ENCODE data around the gene ADAM10.
"Not testable (repeated sequence)": the region's sequence is repeated elsewhere in the genome, so short reads cannot be mapped to it uniquely, and the experiment has no call there.

Gene ADAM10

DNA sequence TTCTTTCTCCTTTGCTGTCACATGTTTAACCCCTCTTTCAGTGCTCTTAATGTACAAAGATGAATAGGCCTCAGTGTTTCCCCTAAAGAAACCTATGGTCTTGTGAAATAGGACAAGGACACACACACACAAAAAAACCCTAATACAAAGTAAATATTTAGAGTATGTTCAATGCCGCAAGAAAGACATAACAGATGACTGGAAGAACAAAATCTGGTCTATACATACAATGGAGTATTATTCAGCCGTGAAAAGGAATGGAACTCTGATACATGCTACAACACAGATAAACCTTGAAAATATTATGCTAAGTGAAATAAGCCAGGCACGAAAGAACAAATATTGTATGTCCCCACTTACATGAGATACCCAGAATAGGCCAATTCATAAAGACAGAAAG, 123.1 kb downstream of the ADAM10 start:
- H4K8ac ChIP-seq (ENCODE audit: low read depth, low read length): no peak overlapping the region
- peaks cover 3 to 58% of the 10 kb centered on the region in 2 donors for H3K36me3 ChIP-seq (replicated peaks in 1 of 2; ENCODE audit: control insufficient read depth in 2 of 2, insufficient read depth in 2 of 2, low read length in 2 of 2)
- peaks cover 2% of the 10 kb centered on the region for H3K79me1 ChIP-seq (ENCODE audit: low read depth, low read length)
- H3K27me3 ChIP-seq (ENCODE audit: control insufficient read depth in 3 of 3, insufficient read depth in 3 of 3, low read depth in 1 of 3, low read length in 3 of 3): no peaks in the 10 kb centered on the region
- no peak overlapping the region for H3K4ac ChIP-seq (ENCODE audit: low read length)
- H2AK5ac ChIP-seq (ENCODE audit: low read depth, low read length): no peak overlapping the region
- no peak overlapping the region for H2BK5ac ChIP-seq (ENCODE audit: low read length)
- H3K27ac ChIP-seq (replicated peaks; ENCODE audit: low read length): no peak overlapping the region
- no peak overlapping the region for H2BK120ac ChIP-seq (ENCODE audit: low read depth, low read length)
- H3K9ac ChIP-seq (ENCODE audit: low read depth, low read length, poor library complexity): no peak overlapping the region
- H3K4me2 ChIP-seq (ENCODE audit: insufficient read depth, low read length, poor library complexity, severe bottlenecking): no peak overlapping the region
- no peak overlapping the region for H2BK12ac ChIP-seq (ENCODE audit: low read length)
- no peak overlapping the region for H3K14ac ChIP-seq (ENCODE audit: low read length)
- no CpG with 5 or more reads among the region's 3 CpGs for WGBS, 2 donors (ENCODE audit: extremely low coverage in 2 of 2, insufficient read length in 2 of 2, insufficient replicate concordance in 1 of 2)
- no peak for DNase-seq (ENCODE audit: low spot score)
- H3K18ac ChIP-seq (ENCODE audit: low read length): no peak overlapping the region
- no peak overlapping the region for H3K23ac ChIP-seq (ENCODE audit: low read depth, low read length, poor library complexity)
- no peaks in the 10 kb centered on the region for H3K4me1 ChIP-seq (ENCODE audit: control insufficient read depth in 2 of 2, insufficient read depth in 1 of 2, low read depth in 1 of 2, low read length in 2 of 2)
- H4K91ac ChIP-seq (ENCODE audit: low read depth, low read length, poor library complexity): no peak overlapping the region
- no peak overlapping the region for H3K4me3 ChIP-seq (ENCODE audit: low read length in 2 of 2)
- H2BK15ac ChIP-seq (ENCODE audit: low read length): no peak overlapping the region
- no peak overlapping the region for H2AFZ ChIP-seq (ENCODE audit: low read length)
- H3K9me3 ChIP-seq (replicated peaks in 1 of 2; ENCODE audit: control insufficient read depth in 2 of 2, insufficient read depth in 1 of 2, low read depth in 1 of 2, low read length in 2 of 2): peaks cover 0 to 7% of the 10 kb centered on the region in 2 donors

DNA sequence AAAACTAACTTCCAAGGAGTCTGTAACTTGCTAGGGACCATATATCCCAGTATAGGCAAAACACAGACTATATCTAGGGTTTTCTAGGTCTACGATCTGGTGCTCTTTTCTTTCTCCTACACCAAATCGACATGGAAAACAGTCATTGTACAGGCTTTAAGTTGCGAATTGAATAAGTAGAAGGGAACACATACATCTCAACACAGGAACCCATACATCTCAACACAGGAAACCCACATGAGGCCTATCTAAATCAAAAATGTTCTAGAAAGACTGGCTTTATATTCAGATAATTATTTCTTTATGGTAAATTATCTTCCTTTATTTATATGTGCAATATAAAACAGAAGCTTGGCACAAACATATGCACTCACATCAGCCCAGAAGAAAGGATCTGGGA, 126.6 kb downstream of the ADAM10 start:
- peaks cover 0 to 16% of the 10 kb centered on the region in 2 donors for H3K9me3 ChIP-seq (replicated peaks in 1 of 2; ENCODE audit: control insufficient read depth in 2 of 2, insufficient read depth in 1 of 2, low read depth in 1 of 2, low read length in 2 of 2)
- DNase-seq (ENCODE audit: low spot score): no peak
- no peak overlapping the region for H4K8ac ChIP-seq (ENCODE audit: low read depth, low read length)
- H3K4me1 ChIP-seq (ENCODE audit: control insufficient read depth in 2 of 2, insufficient read depth in 1 of 2, low read depth in 1 of 2, low read length in 2 of 2): no peaks in the 10 kb centered on the region
- no peak overlapping the region for H3K14ac ChIP-seq (ENCODE audit: low read length)
- H2BK12ac ChIP-seq (ENCODE audit: low read length): no peak overlapping the region
- H3K27me3 ChIP-seq (ENCODE audit: control insufficient read depth in 3 of 3, insufficient read depth in 3 of 3, low read depth in 1 of 3, low read length in 3 of 3): no peaks in the 10 kb centered on the region
- H2BK5ac ChIP-seq (ENCODE audit: low read length): no peak overlapping the region
- H2AK5ac ChIP-seq (ENCODE audit: low read depth, low read length): no peak overlapping the region
- H3K36me3 ChIP-seq (replicated peaks in 1 of 2; ENCODE audit: control insufficient read depth in 2 of 2, insufficient read depth in 2 of 2, low read length in 2 of 2): peaks cover 2 to 71% of the 10 kb centered on the region in 2 donors
- no peaks in the 10 kb centered on the region for H3K79me1 ChIP-seq (ENCODE audit: low read depth, low read length)
- no peak overlapping the region for H3K4me3 ChIP-seq (ENCODE audit: low read length in 2 of 2)
- no peak overlapping the region for H3K18ac ChIP-seq (ENCODE audit: low read length)
- no peak overlapping the region for H3K4ac ChIP-seq (ENCODE audit: low read length)
- no peak overlapping the region for H2BK120ac ChIP-seq (ENCODE audit: low read depth, low read length)
- H3K4me2 ChIP-seq (ENCODE audit: insufficient read depth, low read length, poor library complexity, severe bottlenecking): no peak overlapping the region
- H2BK15ac ChIP-seq (ENCODE audit: low read length): no peak overlapping the region
- no CpG with 5 or more reads among the region's 3 CpGs for WGBS, 2 donors (ENCODE audit: extremely low coverage in 2 of 2, insufficient read length in 2 of 2, insufficient replicate concordance in 1 of 2)
- no peak overlapping the region for H2AFZ ChIP-seq (ENCODE audit: low read length)
- no peak overlapping the region for H3K27ac ChIP-seq (replicated peaks; ENCODE audit: low read length)
- no peak overlapping the region for H3K9ac ChIP-seq (ENCODE audit: low read depth, low read length, poor library complexity)
- no peak overlapping the region for H4K91ac ChIP-seq (ENCODE audit: low read depth, low read length, poor library complexity)
- no peak overlapping the region for H3K23ac ChIP-seq (ENCODE audit: low read depth, low read length, poor library complexity)

GRCh38 chr15:58620268-58620667, 129.2 kb downstream of the ADAM10 start:
- not testable (repeated sequence) for H3K4me3 ChIP-seq (ENCODE audit: low read length in 2 of 2); H3K27ac ChIP-seq (replicated peaks; ENCODE audit: low read length); H2BK120ac ChIP-seq (ENCODE audit: low read depth, low read length); H3K9ac ChIP-seq (ENCODE audit: low read depth, low read length, poor library complexity); H3K14ac ChIP-seq (ENCODE audit: low read length); H2BK5ac ChIP-seq (ENCODE audit: low read length); H2AFZ ChIP-seq (ENCODE audit: low read length); H2AK5ac ChIP-seq (ENCODE audit: low read depth, low read length); H2BK15ac ChIP-seq (ENCODE audit: low read length); H4K91ac ChIP-seq (ENCODE audit: low read depth, low read length, poor library complexity); DNase-seq (ENCODE audit: low spot score); H3K23ac ChIP-seq (ENCODE audit: low read depth, low read length, poor library complexity); H3K79me1 ChIP-seq (ENCODE audit: low read depth, low read length); H3K4me1 ChIP-seq (ENCODE audit: control insufficient read depth in 2 of 2, insufficient read depth in 1 of 2, low read depth in 1 of 2, low read length in 2 of 2); H3K4me2 ChIP-seq (ENCODE audit: insufficient read depth, low read length, poor library complexity, severe bottlenecking); H4K8ac ChIP-seq (ENCODE audit: low read depth, low read length); H3K27me3 ChIP-seq (ENCODE audit: control insufficient read depth in 3 of 3, insufficient read depth in 3 of 3, low read depth in 1 of 3, low read length in 3 of 3); H3K4ac ChIP-seq (ENCODE audit: low read length); H2BK12ac ChIP-seq (ENCODE audit: low read length); H3K18ac ChIP-seq (ENCODE audit: low read length)
- Histone ChIP-seq H3K9me3 (replicated peaks in 1 of 2; ENCODE audit: control insufficient read depth in 2 of 2, insufficient read depth in 1 of 2, low read depth in 1 of 2, low read length in 2 of 2) (peaks cover 0 to 25% of the 10 kb centered on the region in 2 donors), H3K36me3 (replicated peaks in 1 of 2; ENCODE audit: control insufficient read depth in 2 of 2, insufficient read depth in 2 of 2, low read length in 2 of 2) (peaks cover 2 to 54% of the 10 kb centered on the region in 2 donors)

DNA sequence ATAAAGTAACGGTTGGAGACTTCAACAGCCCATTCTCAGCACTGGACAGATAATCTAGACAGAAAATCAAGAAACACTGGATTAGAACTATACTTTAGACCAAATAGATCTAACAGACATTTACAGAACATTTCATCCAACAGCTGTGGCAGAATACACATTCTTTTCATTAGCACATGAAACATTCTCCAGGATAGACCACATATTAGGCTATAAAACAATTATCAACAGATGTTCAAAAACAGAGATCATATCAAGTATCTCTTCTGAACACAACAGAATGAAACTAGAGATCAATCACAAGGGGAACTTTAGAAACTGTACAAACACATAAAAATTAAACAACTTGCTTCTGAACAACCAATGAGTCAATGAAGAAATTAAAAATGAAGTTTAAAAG, 133.3 kb downstream of the ADAM10 start:
- no peak overlapping the region for H4K8ac ChIP-seq (ENCODE audit: low read depth, low read length)
- H3K14ac ChIP-seq (ENCODE audit: low read length): no peak overlapping the region
- H3K27me3 ChIP-seq (ENCODE audit: control insufficient read depth in 3 of 3, insufficient read depth in 3 of 3, low read depth in 1 of 3, low read length in 3 of 3): no peaks in the 10 kb centered on the region
- H3K18ac ChIP-seq (ENCODE audit: low read length): no peak overlapping the region
- H2AK5ac ChIP-seq (ENCODE audit: low read depth, low read length): no peak overlapping the region
- H3K27ac ChIP-seq (replicated peaks; ENCODE audit: low read length): no peak overlapping the region
- no peaks in the 10 kb centered on the region for H3K4me1 ChIP-seq (ENCODE audit: control insufficient read depth in 2 of 2, insufficient read depth in 1 of 2, low read depth in 1 of 2, low read length in 2 of 2)
- H3K23ac ChIP-seq (ENCODE audit: low read depth, low read length, poor library complexity): no peak overlapping the region
- no CpG with 5 or more reads among the region's 1 CpG for WGBS, 2 donors (ENCODE audit: extremely low coverage in 2 of 2, insufficient read length in 2 of 2, insufficient replicate concordance in 1 of 2)
- peaks cover 2 to 56% of the 10 kb centered on the region in 2 donors for H3K36me3 ChIP-seq (replicated peaks in 1 of 2; ENCODE audit: control insufficient read depth in 2 of 2, insufficient read depth in 2 of 2, low read length in 2 of 2)
- H2BK15ac ChIP-seq (ENCODE audit: low read length): no peak overlapping the region
- H3K4me3 ChIP-seq (ENCODE audit: low read length in 2 of 2): no peak overlapping the region
- peaks cover 3% of the 10 kb centered on the region for H3K79me1 ChIP-seq (ENCODE audit: low read depth, low read length)
- H3K4ac ChIP-seq (ENCODE audit: low read length): no peak overlapping the region
- no peak overlapping the region for H3K4me2 ChIP-seq (ENCODE audit: insufficient read depth, low read length, poor library complexity, severe bottlenecking)
- no peak overlapping the region for H2BK120ac ChIP-seq (ENCODE audit: low read depth, low read length)
- H4K91ac ChIP-seq (ENCODE audit: low read depth, low read length, poor library complexity): no peak overlapping the region
- no peak overlapping the region for H2BK12ac ChIP-seq (ENCODE audit: low read length)
- H2AFZ ChIP-seq (ENCODE audit: low read length): no peak overlapping the region
- peaks cover 0 to 40% of the 10 kb centered on the region in 2 donors for H3K9me3 ChIP-seq (replicated peaks in 1 of 2; ENCODE audit: control insufficient read depth in 2 of 2, insufficient read depth in 1 of 2, low read depth in 1 of 2, low read length in 2 of 2)
- H2BK5ac ChIP-seq (ENCODE audit: low read length): no peak overlapping the region
- no peak overlapping the region for H3K9ac ChIP-seq (ENCODE audit: low read depth, low read length, poor library complexity)
- no peak for DNase-seq (ENCODE audit: low spot score)
